Measurements from ENCODE around the gene TRIM28. TPM values are rescaled to one million over a fixed set of nuclear protein-coding genes. Genes with fewer than 3 reads are reported as not detected.
"Not testable (repeated sequence)": the region's sequence is repeated elsewhere in the genome, so short reads cannot be mapped to it uniquely, and the experiment has no call there.

The TRIM28 gene
- total RNA-seq, 4 donors from 2014 or later, result 164 to 281 (median 196) TPM

GRCh38 chr19:58572818-58573657 lies 29.2 kb downstream of the TRIM28 start, which contains the start of gene MZF1:
TSS of gene MZF1 (minus strand) at chr19:58573335. CDS start at chr19:58571389, 1,946 bp downstream.
- TF ChIP-seq POLR2A (IDR thresholded peaks at IDR 0.05) (peak in 1 of 2 donors; percentile 27), CTCF (IDR thresholded peaks at IDR 0.05) (peak in 3 of 6 experiments; percentile 39 to 50 (median 40))
- peak; percentile 99 to 100 (median 100) for DNase-seq
- H3K4me1 ChIP-seq, result peaks cover 0 to 12% (median 7%) of the 10 kb centered on the region in 4 donors

GRCh38 chr19:58573658-58574164 lies 29.8 kb downstream of the TRIM28 start:
- Histone ChIP-seq H3K27ac (peak overlapping the region; percentile 89 to 98 (median 96)), H3K36me3 (peaks cover 0 to 22% (median 0%) of the 10 kb centered on the region in 3 donors), H3K27me3 (no peaks in the 10 kb centered on the region), H3K9me3 (no peaks in the 10 kb centered on the region), H3K4me1 (peaks cover 0 to 12% (median 7%) of the 10 kb centered on the region in 4 donors), H3K4me3 (peak overlapping the region; percentile 53 to 76 (median 74))
- no peak for DNase-seq
- TF ChIP-seq POLR2A (IDR thresholded peaks at IDR 0.05) (no peak), CTCF (IDR thresholded peaks at IDR 0.05) (peak in 1 of 6 experiments; percentile 0)

More at GRCh38 chr19:58572818-58573657, 29.2 kb downstream of the TRIM28 start, which contains the start of gene MZF1:
- Histone ChIP-seq H3K27ac (peak within 1 kb of the TSS; percentile 89 to 98 (median 96)), H3K36me3 (peaks cover 0 to 23% (median 0%) of the 10 kb centered on the region in 3 donors), H3K4me3 (peak within 1 kb of the TSS; percentile 53 to 76 (median 74)), H3K27me3 (no peaks in the 10 kb centered on the region), H3K9me3 (no peaks in the 10 kb centered on the region)

- DNase-seq, result peak; percentile 83 to 94 (median 92)
- Histone ChIP-seq H3K27ac (peak overlapping the region; percentile 81 to 90 (median 85)), H3K27me3 (no peaks in the 10 kb centered on the region), H3K9me3 (no peaks in the 10 kb centered on the region), H3K4me3 (peak overlapping the region; percentile 69 to 83 (median 76)), H3K4me1 (peaks cover 0 to 12% (median 7%) of the 10 kb centered on the region in 4 donors), H3K36me3 (peaks cover 0 to 9% (median 0%) of the 10 kb centered on the region in 3 donors)
- TF ChIP-seq CTCF (IDR thresholded peaks at IDR 0.05) (peak in 1 of 6 experiments; percentile 21), POLR2A (IDR thresholded peaks at IDR 0.05) (peak; percentile 23 to 48)
Observed at GRCh38 chr19:58575183-58576041, 31.5 kb downstream of the TRIM28 start.

- H3K27me3 ChIP-seq, H3K9me3 ChIP-seq, H3K4me1 ChIP-seq, H3K4me3 ChIP-seq, H3K27ac ChIP-seq: not testable (repeated sequence)
- DNase-seq, result peak in 1 of 3 donors; percentile 19
- peaks cover 0 to 14% (median 0%) of the 10 kb centered on the region in 3 donors for H3K36me3 ChIP-seq
Observed at GRCh38 chr19:58577581-58577980, 33.7 kb downstream of the TRIM28 start.

- TF ChIP-seq CTCF (IDR thresholded peaks at IDR 0.05) (no peak), POLR2A (IDR thresholded peaks at IDR 0.05) (no peak)
- H3K9me3 ChIP-seq, result no peaks in the 10 kb centered on the region
- H3K27ac ChIP-seq, result no peak overlapping the region
- no peak overlapping the region for H3K4me3 ChIP-seq
- peaks cover 0 to 21% (median 0%) of the 10 kb centered on the region in 3 donors for H3K36me3 ChIP-seq
- peak in 2 of 3 donors; percentile 13 to 40 for DNase-seq
- H3K4me1 ChIP-seq, result peaks cover 0 to 10% (median 8%) of the 10 kb centered on the region in 4 donors
- H3K27me3 ChIP-seq, result no peaks in the 10 kb centered on the region
Observed at GRCh38 chr19:58578012-58578925, 34.4 kb downstream of the TRIM28 start.
